Measurements from ENCODE around the gene SLC15A3. TPM values are rescaled to one million over a fixed set of nuclear protein-coding genes. Genes with fewer than 3 reads are reported as not detected.
A peak's percentile ranks its signal among the peaks of the same experiment; 100 is the strongest.
"Not testable (repeated sequence)": the region's sequence is repeated elsewhere in the genome, so short reads cannot be mapped to it uniquely, and the experiment has no call there.

SLC15A3 gene
- total RNA-seq, 1 donor from 2014 or later = 8.8 TPM

GRCh38 chr11:60917267-60917666 lies 34.7 kb downstream of the SLC15A3 start:
- no peak for DNase-seq (ENCODE audit: low spot score)
- no peak for ATAC-seq

- DNase-seq (ENCODE audit: low spot score) (no peak), ATAC-seq (no peak)
These were observed 35.2 kb downstream of the SLC15A3 start for GRCh38 chr11:60916669-60917206.

GRCh38 chr11:60915248-60915914 lies 36.6 kb downstream of the SLC15A3 start:
- no peak for DNase-seq (ENCODE audit: low spot score)
- ATAC-seq = no peak

GRCh38 chr11:60914633-60915247 lies 37.2 kb downstream of the SLC15A3 start:
- no peak for DNase-seq (ENCODE audit: low spot score)
- ATAC-seq = peak; percentile 49

- ATAC-seq (peak; percentile 88), DNase-seq (ENCODE audit: low spot score) (peak; percentile 92)
These were observed 38.0 kb downstream of the SLC15A3 start, which contains the start of gene TMEM109 for GRCh38 chr11:60913793-60914632. TMEM109 (plus strand) TSS chr11:60914158; CDS start chr11:60919694, 5,536 bp downstream.

GRCh38 chr11:60912851-60913528 lies 39.0 kb downstream of the SLC15A3 start:
- ATAC-seq (no peak), DNase-seq (ENCODE audit: low spot score) (no peak)

- DNase-seq (ENCODE audit: low spot score) (no peak), ATAC-seq (no peak)
These were observed 39.6 kb downstream of the SLC15A3 start for GRCh38 chr11:60912223-60912850.

GRCh38 chr11:60910711-60911380 lies 41.1 kb downstream of the SLC15A3 start:
- DNase-seq (ENCODE audit: low spot score) (no peak), ATAC-seq (no peak)

GRCh38 chr11:60910281-60910687 lies 41.7 kb downstream of the SLC15A3 start:
- DNase-seq (ENCODE audit: low spot score) (no peak), ATAC-seq (no peak)

GRCh38 chr11:60909680-60910280 lies 42.2 kb downstream of the SLC15A3 start:
- ATAC-seq = not testable (repeated sequence)

GRCh38 chr11:60908803-60909202 lies 43.2 kb downstream of the SLC15A3 start:
- DNase-seq (ENCODE audit: low spot score) = no peak
- ATAC-seq = no peak

More at GRCh38 chr11:60909680-60910280, 42.2 kb downstream of the SLC15A3 start:
- not testable (repeated sequence) for DNase-seq (ENCODE audit: low spot score)

GRCh38 chr11:60906132-60906972 lies 45.6 kb downstream of the SLC15A3 start, which contains the start of gene PRPF19:
PRPF19 (minus strand) TSS chr11:60906585; CDS start chr11:60906382, 203 bp downstream.
- ATAC-seq (peak; percentile 95), DNase-seq (ENCODE audit: low spot score) (peak; percentile 98)

GRCh38 chr11:60905551-60906113 lies 46.3 kb downstream of the SLC15A3 start:
- DNase-seq (ENCODE audit: low spot score) = no peak
- ATAC-seq = peak; percentile 63

- no peak for ATAC-seq
- DNase-seq (ENCODE audit: low spot score) = no peak
These were observed 46.9 kb downstream of the SLC15A3 start for GRCh38 chr11:60905047-60905446.

GRCh38 chr11:60902625-60903024 lies 49.4 kb downstream of the SLC15A3 start:
- ATAC-seq (no peak), DNase-seq (ENCODE audit: low spot score) (no peak)

- peak; percentile 31 for ATAC-seq
- DNase-seq (ENCODE audit: low spot score) = no peak
These were observed 51.1 kb downstream of the SLC15A3 start for GRCh38 chr11:60900673-60901404.

- ATAC-seq (peak; percentile 60), DNase-seq (ENCODE audit: low spot score) (no peak)
These were observed 52.0 kb downstream of the SLC15A3 start for GRCh38 chr11:60899977-60900376.
